HepG2 (cell line): ENCODE data around the gene MAJIN. TPM values are rescaled to one million over a fixed set of nuclear protein-coding genes. Genes with fewer than 3 reads are reported as not detected.

Experiments used
- FOXC1 ChIP-seq: sonication (generic); formaldehyde crosslinking; IDR thresholded peaks from 2 replicates; pipeline ENCODE4 v1.8.0; 2022; ENCODE audit warnings: mild to moderate bottlenecking, missing genetic modification reagents, borderline replicate concordance
- HNRNPL ChIP-seq: fragments of 200-400 bp; formaldehyde crosslinking; IDR thresholded peaks from 2 replicates; pipeline ENCODE4 v1.6.1; 2017; ENCODE audit warnings: mild to moderate bottlenecking, low read depth, low read length
- JUNB ChIP-seq: sonication (generic); formaldehyde crosslinking; IDR thresholded peaks from 2 replicates; pipeline ENCODE4 v1.8.0; 2022; ENCODE audit warnings: missing genetic modification reagents, mild to moderate bottlenecking, borderline replicate concordance
- MBNL3 ChIP-seq: fragments of 250-450 bp; sonication (Bioruptor Pico); conservative IDR thresholded peaks from 2 replicates; pipeline ENCODE4 v1.8.0; 2022; ENCODE audit warnings: mild to moderate bottlenecking, inconsistent platforms
- MIER2 ChIP-seq: IDR thresholded peaks from 2 replicates; pipeline ENCODE4 v1.6.1; 2016; ENCODE audit warnings: missing biosample characterization, missing genetic modification reagents
- NBN ChIP-seq: fragments of 450-650 bp; conservative IDR thresholded peaks from 2 replicates; pipeline ENCODE4 v1.6.1; 2017
- NPAS2 ChIP-seq: sonication (generic); formaldehyde crosslinking; IDR thresholded peaks from 2 replicates; pipeline ENCODE4 v1.8.0; 2022; ENCODE audit warnings: mild to moderate bottlenecking, missing genetic modification reagents, borderline replicate concordance
- RBAK ChIP-seq: sonication (generic); formaldehyde crosslinking; IDR thresholded peaks from 2 replicates; pipeline ENCODE4 v1.5.1; 2020; ENCODE audit warnings: mild to moderate bottlenecking, missing genetic modification reagents
- RFXANK ChIP-seq: IDR thresholded peaks from 2 replicates; pipeline ENCODE4 v1.6.1; 2016
- RXRA ChIP-seq: sonication (generic); formaldehyde crosslinking; IDR thresholded peaks from 2 replicates; pipeline ENCODE4 v1.5.1; 2020; ENCODE audit warnings: missing genetic modification reagents
- SIX1 ChIP-seq: sonication (generic); formaldehyde crosslinking; IDR thresholded peaks from 2 replicates; pipeline ENCODE4 v1.4.0; 2020; ENCODE audit warnings: missing genetic modification reagents, borderline replicate concordance
- SOX5 ChIP-seq: IDR thresholded peaks from 2 replicates; pipeline ENCODE4 v1.6.1; 2016; ENCODE audit warnings: borderline replicate concordance
- SP2 ChIP-seq: sonication (generic); formaldehyde crosslinking; IDR thresholded peaks from 2 replicates; pipeline ENCODE4 v1.5.1; 2020; ENCODE audit warnings: mild to moderate bottlenecking, missing genetic modification reagents
- SP5 ChIP-seq: IDR thresholded peaks from 2 replicates; pipeline ENCODE4 v1.6.1; 2016; ENCODE audit warnings: low read depth, borderline replicate concordance
- SRSF9 ChIP-seq: fragments of 200-400 bp; formaldehyde crosslinking; IDR thresholded peaks from 2 replicates; pipeline ENCODE4 v1.6.1; 2018; ENCODE audit warnings: borderline replicate concordance, mild to moderate bottlenecking, low read depth, low read length; ENCODE audit not compliant: insufficient read depth, poor library complexity, severe bottlenecking
- TBP ChIP-seq: sonication (generic); formaldehyde crosslinking; IDR thresholded peaks from 2 replicates; pipeline ENCODE4 v1.5.0; 2020; ENCODE audit warnings: missing genetic modification reagents
- TCF7L2 ChIP-seq: IDR thresholded peaks from 2 replicates; pipeline ENCODE4 v1.6.1; 2011; ENCODE audit warnings: mild to moderate bottlenecking, low read depth, low read length, moderate library complexity
- TEAD2 ChIP-seq: sonication (generic); formaldehyde crosslinking; IDR thresholded peaks from 2 replicates; pipeline ENCODE4 v1.9.0; 2021; ENCODE audit warnings: missing genetic modification reagents
- ZC3H13 ChIP-seq: sonication (generic); formaldehyde crosslinking; IDR thresholded peaks from 2 replicates; pipeline ENCODE4 v1.8.1; 2023; ENCODE audit warnings: mild to moderate bottlenecking, missing genetic modification reagents, moderate library complexity
- ZNF281 ChIP-seq: sonication (generic); formaldehyde crosslinking; IDR thresholded peaks from 2 replicates; pipeline ENCODE4 v1.4.0; 2020; ENCODE audit warnings: missing genetic modification reagents, borderline replicate concordance
- ZNF367 ChIP-seq: sonication (generic); formaldehyde crosslinking; IDR thresholded peaks from 2 replicates; pipeline ENCODE4 v1.4.0; 2020; ENCODE audit warnings: missing genetic modification reagents, borderline replicate concordance
- ZNF446 ChIP-seq: sonication (generic); formaldehyde crosslinking; IDR thresholded peaks from 2 replicates; pipeline ENCODE4 v1.5.0; 2020; ENCODE audit warnings: mild to moderate bottlenecking, missing genetic modification reagents
- ZNF564 ChIP-seq: sonication (generic); formaldehyde crosslinking; IDR thresholded peaks from 2 replicates; pipeline ENCODE4 v1.8.1; 2023; ENCODE audit warnings: mild to moderate bottlenecking, missing genetic modification reagents
- ZNF672 ChIP-seq: sonication (generic); formaldehyde crosslinking; IDR thresholded peaks from 2 replicates; pipeline ENCODE4 v1.8.1; 2022; ENCODE audit warnings: missing genetic modification reagents
- ZNF704 ChIP-seq: sonication (generic); formaldehyde crosslinking; IDR thresholded peaks from 2 replicates; pipeline ENCODE4 v1.8.1; 2023; ENCODE audit warnings: mild to moderate bottlenecking, inconsistent platforms, moderate library complexity, missing genetic modification reagents, borderline replicate concordance
- ZNF75D ChIP-seq: sonication (generic); formaldehyde crosslinking; IDR thresholded peaks from 2 replicates; pipeline ENCODE4 v1.8.1; 2023; ENCODE audit warnings: missing genetic modification reagents, mild to moderate bottlenecking, borderline replicate concordance
- ZSCAN22 ChIP-seq: sonication (generic); formaldehyde crosslinking; IDR thresholded peaks from 2 replicates; pipeline ENCODE4 v1.4.0; 2020; ENCODE audit warnings: mild to moderate bottlenecking, missing genetic modification reagents
- polyA plus RNA-seq, 8 experiments: library from polyadenylated mRNA; depleted of rRNA in 3 of 8; stranded (reverse) in 7 of 8; unstranded in 1 of 8; fragments of >200 nt; fragmentation: Illumina TruSeq in 4 of 8; extraction: Trizol in 4 of 8; gene quantifications; 2 replicates each; pipeline versions ENCODE4 v1.2.1 to v1.2.3, GENCODE V29; 2011 to 2016; ENCODE audit warnings: low read depth in 4 of 8, missing spikeins in 1 of 8, mixed read lengths in 1 of 8; ENCODE audit not compliant: insufficient read depth in 1 of 8
- total RNA-seq, 5 experiments: library from RNA; depleted of rRNA; stranded (reverse); fragments of >200 nt; fragmentation: Illumina TruSeq; extraction: Trizol; gene quantifications; 2 replicates each; pipeline ENCODE4 v1.2.3, GENCODE V29; 2016; ENCODE audit warnings: low read depth in 1 of 5
- TF ChIP-seq, protein P1 (sequence below): sonication (generic); formaldehyde crosslinking; IDR thresholded peaks from 2 replicates; pipeline ENCODE4 v1.5.0; 2020; ENCODE audit warnings: missing genetic modification reagents

Gene MAJIN
- total and polyA plus RNA-seq, 2 of the 13 experiments (the other 11 are each of a cell fraction or from before 2014, with no cell fraction given): not detected

DNA sequence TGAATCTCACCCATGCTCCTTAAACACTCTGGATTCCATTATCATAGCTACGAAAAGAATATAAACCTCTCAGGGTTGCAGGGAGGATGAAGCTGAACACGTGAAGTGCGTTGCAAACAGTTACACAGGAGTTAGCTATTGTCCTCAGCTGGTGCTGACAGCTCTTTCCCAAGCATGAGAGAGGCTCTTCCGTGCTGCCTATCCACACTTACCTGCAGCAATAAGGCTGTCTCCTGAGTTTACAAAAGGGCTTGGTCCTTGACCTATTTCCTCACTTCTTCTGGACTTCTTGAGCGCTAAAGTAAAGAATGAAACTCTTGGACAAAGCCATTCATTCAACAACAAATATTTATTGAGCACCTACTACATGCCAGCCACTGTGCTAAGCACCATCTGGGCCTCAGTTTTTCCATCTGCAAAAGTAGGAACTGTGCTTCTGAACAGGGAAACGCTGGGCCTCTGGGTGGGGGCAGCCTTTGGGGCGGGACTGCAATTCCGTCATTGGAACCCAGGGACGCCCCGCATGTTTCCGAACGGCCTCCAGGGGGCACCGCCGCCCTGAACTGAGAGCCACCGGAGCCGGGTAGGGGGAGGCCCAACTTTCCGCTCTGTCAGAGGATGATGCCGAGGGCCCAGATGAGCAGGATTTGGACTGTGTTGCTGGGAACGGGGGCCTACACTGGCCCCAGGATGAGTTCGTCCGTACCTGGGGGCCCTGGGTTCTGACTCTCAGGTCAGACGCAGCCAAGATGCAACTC is 41.4 kb upstream of the MAJIN start (continued):
- TF ChIP-seq ZC3H13 (CRISPR knock-in tag) (no peak), ZNF704 (CRISPR knock-in tag) (no peak), MBNL3 (no peak), RXRA (CRISPR knock-in tag) (no peak), ZNF75D (CRISPR knock-in tag) (no peak), FOXC1 (CRISPR knock-in tag) (no peak), SRSF9 (no peak), NPAS2 (CRISPR knock-in tag) (no peak; the same call in 1 of the 2 replicates), ZNF564 (no peak), SIX1 (CRISPR knock-in tag) (no peak), ZNF281 (no peak), SP5 (no peak; the same call in 1 of the 2 replicates), SOX5 (no peak), ZNF367 (CRISPR knock-in tag) (no peak), ZSCAN22 (no peak), ZNF672 (no peak), RBAK (CRISPR knock-in tag) (no peak), TCF7L2 (no peak), MIER2 (CRISPR knock-in tag) (no peak), JUNB (CRISPR knock-in tag) (no peak), TBP (CRISPR knock-in tag) (no peak), HNRNPL (no peak), NBN (no peak), ZNF446 (CRISPR knock-in tag) (0 out of 2 replicates have a peak, but pooled peaks have one; percentile 41), TEAD2 (no peak), SP2 (CRISPR knock-in tag) (no peak), RFXANK (CRISPR knock-in tag) (no peak)
- TF ChIP-seq, protein P1, sequence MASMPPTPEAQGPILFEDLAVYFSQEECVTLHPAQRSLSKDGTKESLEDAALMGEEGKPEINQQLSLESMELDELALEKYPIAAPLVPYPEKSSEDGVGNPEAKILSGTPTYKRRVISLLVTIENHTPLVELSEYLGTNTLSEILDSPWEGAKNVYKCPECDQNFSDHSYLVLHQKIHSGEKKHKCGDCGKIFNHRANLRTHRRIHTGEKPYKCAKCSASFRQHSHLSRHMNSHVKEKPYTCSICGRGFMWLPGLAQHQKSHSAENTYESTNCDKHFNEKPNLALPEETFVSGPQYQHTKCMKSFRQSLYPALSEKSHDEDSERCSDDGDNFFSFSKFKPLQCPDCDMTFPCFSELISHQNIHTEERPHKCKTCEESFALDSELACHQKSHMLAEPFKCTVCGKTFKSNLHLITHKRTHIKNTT (CRISPR knock-in tag): no peak
